Activated B cell treated with CpG ODN at 0.5 μM for 24 hours (primary cell): ENCODE data around the gene MICU2. TPM values are rescaled to one million over a fixed set of nuclear protein-coding genes. Genes with fewer than 3 reads are reported as not detected.

Source experiments
- ATAC-seq: fragments of 200-7000 bp; cut with Tn5 transposase; one replicate; pipeline ENCODE4 v1.10.0; 2021; ENCODE audit warnings: low read depth, mild to moderate bottlenecking, moderate library complexity
- CTCF ChIA-PET: fragments of 350-600 bp; sonication (Branson Sonifier 250); formaldehyde crosslinking; loops from one replicate; lab custom pipeline; 2021; ENCODE audit warnings: antibody characterized with exemption; lab: Charles Lee
- POLR2A ChIA-PET: fragments of 350-600 bp; sonication (Branson Sonifier 250); formaldehyde crosslinking; loops from one replicate; lab custom pipeline; 2021; ENCODE audit warnings: antibody characterized with exemption; lab: Charles Lee
- DNase-seq: peaks from one replicate; pipeline ENCODE4 v3.0.0; 2022
- H3K27ac Mint-ChIP-seq: one replicate; pipeline ENCODE4 v1.8.0; 2020; ENCODE audit warnings: mixed read lengths
- H3K27me3 Mint-ChIP-seq: one replicate; pipeline ENCODE4 v1.8.0; 2021; ENCODE audit warnings: mixed read lengths
- H3K36me3 Mint-ChIP-seq: one replicate; pipeline ENCODE4 v1.8.0; 2021; ENCODE audit warnings: low read depth, mixed read lengths
- H3K4me1 Mint-ChIP-seq: one replicate; pipeline ENCODE4 v1.8.0; 2021; ENCODE audit warnings: mixed read lengths
- H3K4me3 Mint-ChIP-seq: one replicate; pipeline ENCODE4 v1.8.0; 2020; ENCODE audit warnings: mild to moderate bottlenecking, mixed read lengths
- H3K9me3 Mint-ChIP-seq: one replicate; pipeline ENCODE4 v1.8.0; 2020; ENCODE audit warnings: mixed read lengths
- CTCF ChIP-seq: fragments of 200-600 bp; IDR thresholded peaks from one replicate; pipeline ENCODE4 v1.8.0; 2022; ENCODE audit warnings: antibody characterized with exemption, mild to moderate bottlenecking
- intact Hi-C: fragments of 100-400 bp; cut with micrococcal nuclease; formaldehyde crosslinking; loops from one replicate; pipeline ENCODE4 v1.15.1; 2024
- total RNA-seq: library from RNA; stranded (reverse); gene quantifications from 2 replicates; pipeline ENCODE4 v1.2.3, GENCODE V29; 2022

MICU2 gene
- total RNA-seq, 1 donor from 2014 or later = 41.3 TPM

GRCh38 chr13:21619633-21620220 lies 15.8 kb upstream of the MICU2 start:
- ChIA-PET CTCF (no interaction called here), POLR2A (no interaction called here)
- no peak for TF ChIP-seq CTCF
- ATAC-seq (no peak), DNase-seq (no peak)
- no peak overlapping the region for H3K27ac Mint-ChIP-seq
- H3K4me3 Mint-ChIP-seq = no peak overlapping the region
- H3K4me1 Mint-ChIP-seq = no peaks in the 10 kb centered on the region
- intact Hi-C loops = no loop called here
- H3K9me3 Mint-ChIP-seq = no peaks in the 10 kb centered on the region
- peaks cover 34% of the 10 kb centered on the region for H3K27me3 Mint-ChIP-seq
- H3K36me3 Mint-ChIP-seq = no peaks in the 10 kb centered on the region

DNA sequence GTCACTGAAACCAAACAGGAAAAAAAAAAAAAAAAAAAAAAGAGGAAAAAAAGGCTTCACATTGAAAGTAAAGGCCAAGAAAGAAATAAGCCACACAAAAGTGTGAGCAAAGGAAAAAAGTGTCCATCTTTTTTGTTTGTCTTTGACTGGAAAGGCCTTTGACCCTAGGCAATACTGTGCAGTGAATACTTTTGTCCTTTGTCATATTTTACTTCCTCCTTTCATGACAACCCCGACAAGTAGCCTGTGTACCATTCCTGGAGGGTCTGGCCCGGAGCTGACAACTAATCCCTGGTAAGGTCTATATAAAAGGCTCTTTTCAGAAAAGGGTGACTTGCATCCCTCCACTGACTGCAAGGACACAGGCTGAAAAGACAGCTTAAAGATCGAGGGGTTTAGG lies 12.9 kb upstream of the MICU2 start:
- CTCF ChIA-PET = interaction anchor here (1.1 to 1.9 kb wide), 2 partner anchors 20 to 21 kb away, joined by 3 to 4 read pairs; no protein-coding TSS in a partner anchor
- no peak for TF ChIP-seq CTCF
- no peaks in the 10 kb centered on the region for H3K4me1 Mint-ChIP-seq
- H3K36me3 Mint-ChIP-seq = no peaks in the 10 kb centered on the region
- DNase-seq (no peak), ATAC-seq (no peak)
- intact Hi-C loops = no loop called here
- H3K27me3 Mint-ChIP-seq = peaks cover 39% of the 10 kb centered on the region
- H3K4me3 Mint-ChIP-seq = no peak overlapping the region
- POLR2A ChIA-PET = no interaction called here
- H3K9me3 Mint-ChIP-seq = no peaks in the 10 kb centered on the region
- no peak overlapping the region for H3K27ac Mint-ChIP-seq

GRCh38 chr13:21616205-21616866 lies 12.4 kb upstream of the MICU2 start:
- H3K9me3 Mint-ChIP-seq = no peaks in the 10 kb centered on the region
- H3K27me3 Mint-ChIP-seq = peaks cover 43% of the 10 kb centered on the region
- no peak overlapping the region for H3K4me3 Mint-ChIP-seq
- H3K27ac Mint-ChIP-seq = no peak overlapping the region
- H3K4me1 Mint-ChIP-seq = no peaks in the 10 kb centered on the region
- TF ChIP-seq CTCF = no peak
- DNase-seq (no peak), ATAC-seq (no peak)
- H3K36me3 Mint-ChIP-seq = no peaks in the 10 kb centered on the region
- POLR2A ChIA-PET = no interaction called here
- CTCF ChIA-PET = interaction anchor here (0.8 to 1.9 kb wide), 4 partner anchors 20 to 683 kb away, joined by 3 to 4 read pairs (median 3); no protein-coding TSS in a partner anchor
- intact Hi-C loops = no loop called here

DNA sequence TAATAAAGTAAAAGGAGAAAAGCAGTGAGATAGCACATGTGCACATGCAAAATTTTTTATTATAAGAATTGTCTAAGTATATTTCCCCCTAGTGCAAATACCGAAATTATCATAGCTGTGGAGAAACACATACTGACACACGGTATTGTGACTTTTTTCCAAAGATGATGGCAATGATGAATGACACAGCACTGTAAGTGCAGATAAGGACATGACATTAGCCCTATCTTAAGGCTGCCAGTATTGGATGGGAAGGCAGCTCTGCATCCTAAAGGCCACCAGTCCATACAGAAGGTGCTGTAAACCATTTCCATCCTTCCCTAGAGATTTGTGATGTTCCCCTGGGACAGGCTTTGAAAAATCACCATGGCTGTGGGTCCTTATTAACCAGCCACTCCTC lies 11.5 kb upstream of the MICU2 start:
- Mint-ChIP-seq H3K36me3 (no peaks in the 10 kb centered on the region), H3K4me3 (no peak overlapping the region), H3K9me3 (no peaks in the 10 kb centered on the region), H3K27me3 (peaks cover 43% of the 10 kb centered on the region), H3K27ac (no peak overlapping the region), H3K4me1 (no peaks in the 10 kb centered on the region)
- ATAC-seq (no peak), DNase-seq (no peak)
- no peak for TF ChIP-seq CTCF
- CTCF ChIA-PET = interaction anchor here (0.8 to 1.9 kb wide), 3 partner anchors 21 to 683 kb away, joined by 3 to 4 read pairs (median 3); no protein-coding TSS in a partner anchor
- POLR2A ChIA-PET = no interaction called here
- intact Hi-C loops = no loop called here

- Mint-ChIP-seq H3K4me3 (no peak overlapping the region), H3K36me3 (no peaks in the 10 kb centered on the region), H3K9me3 (no peaks in the 10 kb centered on the region), H3K4me1 (no peaks in the 10 kb centered on the region), H3K27ac (no peak overlapping the region), H3K27me3 (peaks cover 40% of the 10 kb centered on the region)
- no peak for ATAC-seq
- TF ChIP-seq CTCF = no peak
- no peak for DNase-seq
- ChIA-PET POLR2A (interaction anchor here (1.4 kb wide), 1 partner anchor 10 kb away, joined by 3 read pairs; the partner anchor contains the start of gene MICU2), CTCF (no interaction called here)
- intact Hi-C loops = no loop called here
Observed at GRCh38 chr13:21613791-21614190, 9.8 kb upstream of the MICU2 start.
